ENCODE data around the gene NEO1.
A peak's percentile ranks its signal among the peaks of the same experiment; 100 is the strongest.

Gene NEO1

DNA sequence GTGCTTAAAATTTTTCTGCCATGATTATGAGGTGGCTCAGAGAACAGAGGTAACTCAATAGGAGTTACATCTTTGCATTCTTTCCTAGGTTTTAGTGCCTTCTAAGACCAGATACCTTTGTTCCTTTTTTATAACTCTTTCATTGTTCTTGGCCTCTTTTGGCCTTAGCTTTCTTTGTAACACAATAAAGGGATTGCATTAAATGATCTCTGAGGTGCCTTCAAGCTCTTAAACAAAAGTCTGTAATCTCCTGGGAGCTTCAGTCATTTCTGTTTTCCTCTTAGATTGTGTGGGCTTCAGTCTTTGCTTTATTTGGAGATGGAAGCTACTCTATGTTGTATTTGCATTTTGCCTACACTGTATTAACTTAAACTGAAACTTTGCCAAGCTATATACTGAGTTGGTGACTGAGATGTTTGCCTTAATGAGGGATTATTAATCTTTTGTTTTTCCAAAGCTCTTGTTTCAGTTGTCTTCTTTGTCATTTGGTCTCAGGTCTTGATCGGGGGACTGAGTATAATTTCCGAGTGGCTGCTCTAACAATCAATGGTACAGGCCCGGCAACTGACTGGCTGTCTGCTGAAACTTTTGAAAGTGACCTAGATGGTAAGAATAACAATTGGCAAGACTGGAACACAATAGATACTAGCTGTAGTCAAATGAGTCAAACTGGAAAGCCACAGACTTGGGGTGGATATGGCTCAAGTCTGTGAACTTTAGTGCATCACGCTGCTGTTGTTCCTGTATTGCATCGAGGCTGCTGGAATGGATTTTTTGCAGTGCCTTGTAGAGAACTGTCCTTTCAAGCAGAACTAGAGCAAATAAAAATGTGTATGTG lies 206.2 kb downstream of the NEO1 start:
- Histone ChIP-seq H3K36me3 (ENCODE audit: control insufficient read depth, low read length) (no peaks in the 10 kb centered on the region), H4K20me1 (ENCODE audit: control insufficient read depth, insufficient read depth, low read depth, low read length) (no peaks in the 10 kb centered on the region)
- TF ChIP-seq EZH2phosphoT487 (IDR thresholded peaks at IDR 0.05; ENCODE audit: borderline replicate concordance, low read length) = no peak
- TF ChIP-seq, protein P1, sequence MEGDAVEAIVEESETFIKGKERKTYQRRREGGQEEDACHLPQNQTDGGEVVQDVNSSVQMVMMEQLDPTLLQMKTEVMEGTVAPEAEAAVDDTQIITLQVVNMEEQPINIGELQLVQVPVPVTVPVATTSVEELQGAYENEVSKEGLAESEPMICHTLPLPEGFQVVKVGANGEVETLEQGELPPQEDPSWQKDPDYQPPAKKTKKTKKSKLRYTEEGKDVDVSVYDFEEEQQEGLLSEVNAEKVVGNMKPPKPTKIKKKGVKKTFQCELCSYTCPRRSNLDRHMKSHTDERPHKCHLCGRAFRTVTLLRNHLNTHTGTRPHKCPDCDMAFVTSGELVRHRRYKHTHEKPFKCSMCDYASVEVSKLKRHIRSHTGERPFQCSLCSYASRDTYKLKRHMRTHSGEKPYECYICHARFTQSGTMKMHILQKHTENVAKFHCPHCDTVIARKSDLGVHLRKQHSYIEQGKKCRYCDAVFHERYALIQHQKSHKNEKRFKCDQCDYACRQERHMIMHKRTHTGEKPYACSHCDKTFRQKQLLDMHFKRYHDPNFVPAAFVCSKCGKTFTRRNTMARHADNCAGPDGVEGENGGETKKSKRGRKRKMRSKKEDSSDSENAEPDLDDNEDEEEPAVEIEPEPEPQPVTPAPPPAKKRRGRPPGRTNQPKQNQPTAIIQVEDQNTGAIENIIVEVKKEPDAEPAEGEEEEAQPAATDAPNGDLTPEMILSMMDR (IDR thresholded peaks at IDR 0.05; ENCODE audit: low read depth, low read length, poor library complexity, severe bottlenecking) = no peak

DNA sequence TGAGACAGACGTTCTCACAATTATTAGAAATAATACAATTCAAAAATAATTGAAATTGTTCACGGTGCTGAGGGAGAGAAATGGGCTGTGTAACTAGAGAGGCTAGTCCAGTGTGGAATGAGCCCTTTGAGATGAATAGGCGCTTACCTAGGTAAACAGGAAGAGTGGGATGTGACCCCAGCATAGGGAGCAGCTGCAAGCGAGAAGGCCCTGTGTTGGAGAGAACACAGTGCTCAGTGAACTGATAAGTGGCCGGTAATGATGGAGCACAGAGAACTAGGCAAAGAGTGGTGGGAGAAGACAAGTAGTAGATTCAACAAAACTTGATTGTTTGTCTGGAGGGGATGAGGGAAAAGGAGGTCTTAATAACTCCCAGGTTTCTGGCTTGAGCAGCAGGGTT lies 212.6 kb downstream of the NEO1 start:
- Histone ChIP-seq H3K27me3 (ENCODE audit: control insufficient read depth, low read length) (no peaks in the 10 kb centered on the region; the same call in 1 of the 2 replicates), H3K36me3 (ENCODE audit: control insufficient read depth, low read length) (no peaks in the 10 kb centered on the region), H3K4me1 (ENCODE audit: control insufficient read depth, low read length) (no peaks in the 10 kb centered on the region), H3K4me3 (ENCODE audit: low read length) (no peak overlapping the region), H3K9me3 (ENCODE audit: control insufficient read depth, insufficient read depth, low read length) (no peaks in the 10 kb centered on the region), H3K4me2 (ENCODE audit: low read length) (no peak overlapping the region), H3K9me2 (replicated peaks; ENCODE audit: control insufficient read depth, low read length) (no peaks in the 10 kb centered on the region), H4K20me1 (ENCODE audit: control insufficient read depth, insufficient read depth, low read depth, low read length) (no peaks in the 10 kb centered on the region), H3K27ac (ENCODE audit: low read depth, low read length) (no peak overlapping the region), H3F3A (ENCODE audit: control insufficient read depth, insufficient read depth) (no peaks in the 10 kb centered on the region), H3K79me2 (ENCODE audit: control insufficient read depth, low read length) (no peaks in the 10 kb centered on the region)
- TF ChIP-seq, protein P1 (IDR thresholded peaks at IDR 0.05; ENCODE audit: low read depth, low read length, poor library complexity, severe bottlenecking) = no peak
- TF ChIP-seq EZH2phosphoT487 (IDR thresholded peaks at IDR 0.05; ENCODE audit: borderline replicate concordance, low read length) = no peak

More for the DNA sequence above, 206.2 kb downstream of the NEO1 start:
- Histone ChIP-seq H3K79me2 (ENCODE audit: control insufficient read depth, low read length) (no peaks in the 10 kb centered on the region), H3K9me2 (replicated peaks; ENCODE audit: control insufficient read depth, low read length) (no peaks in the 10 kb centered on the region), H3K4me1 (ENCODE audit: control insufficient read depth, low read length) (no peaks in the 10 kb centered on the region), H3K4me3 (ENCODE audit: low read length) (no peak overlapping the region), H3K9me3 (ENCODE audit: control insufficient read depth, insufficient read depth, low read length) (no peaks in the 10 kb centered on the region), H3K4me2 (ENCODE audit: low read length) (no peak overlapping the region), H3F3A (ENCODE audit: control insufficient read depth, insufficient read depth) (no peaks in the 10 kb centered on the region), H3K27me3 (ENCODE audit: control insufficient read depth, low read length) (no peaks in the 10 kb centered on the region; the same call in none of the 2 replicates), H3K27ac (ENCODE audit: low read depth, low read length) (no peak overlapping the region)

GRCh38 chr15:73265536-73266153 lies 213.4 kb downstream of the NEO1 start:
- Histone ChIP-seq H3K4me2 (ENCODE audit: low read length) (no peak overlapping the region), H3K27ac (ENCODE audit: low read depth, low read length) (no peak overlapping the region), H3K9me2 (replicated peaks; ENCODE audit: control insufficient read depth, low read length) (no peaks in the 10 kb centered on the region), H3K4me1 (ENCODE audit: control insufficient read depth, low read length) (no peaks in the 10 kb centered on the region), H3K36me3 (ENCODE audit: control insufficient read depth, low read length) (no peaks in the 10 kb centered on the region), H4K20me1 (ENCODE audit: control insufficient read depth, insufficient read depth, low read depth, low read length) (no peaks in the 10 kb centered on the region), H3K9me3 (ENCODE audit: control insufficient read depth, insufficient read depth, low read length) (no peaks in the 10 kb centered on the region), H3F3A (ENCODE audit: control insufficient read depth, insufficient read depth) (no peaks in the 10 kb centered on the region), H3K79me2 (ENCODE audit: control insufficient read depth, low read length) (no peaks in the 10 kb centered on the region), H3K4me3 (ENCODE audit: low read length) (no peak overlapping the region), H3K27me3 (ENCODE audit: control insufficient read depth, low read length) (no peaks in the 10 kb centered on the region; the same call in 1 of the 2 replicates)
- no peak for TF ChIP-seq EZH2phosphoT487 (IDR thresholded peaks at IDR 0.05; ENCODE audit: borderline replicate concordance, low read length)
- TF ChIP-seq, protein P1 (IDR thresholded peaks at IDR 0.05; ENCODE audit: low read depth, low read length, poor library complexity, severe bottlenecking) = peak; percentile 80
